OCI-LY7 (cell line): ENCODE measurements around the gene CTSO. TPM values are rescaled to one million over a fixed set of nuclear protein-coding genes. Genes with fewer than 3 reads are reported as not detected.

ENCODE experiments used
- BruUV-seq: library from RNA; stranded (reverse); fragments of 400-500 nt; replicated peaks from 2 replicates; lab custom pipeline; 2021; lab: Mats Ljungman, UMichigan
- CTCF ChIA-PET: fragments of 300-600 bp; sonication (Branson Sonifier 250); formaldehyde crosslinking; loops from one replicate; lab custom pipeline; 2022; ENCODE audit warnings: antibody characterized with exemption; ENCODE audit not compliant: unreplicated experiment; lab: Charles Lee
- POLR2A ChIA-PET: fragments of 300-600 bp; sonication (Branson Sonifier 250); formaldehyde crosslinking; loops from one replicate; lab custom pipeline; 2022; ENCODE audit warnings: antibody characterized with exemption; lab: Charles Lee
- DNase-seq: peaks from one replicate; pipeline ENCODE4 v3.0.0-alpha.2; 2015; ENCODE audit warnings: low spot score
- H2AFZ ChIP-seq: fragments of 200-600 bp; sonication (generic), shearing (Covaris generic); 2 replicates; pipeline ENCODE4 v1.6.1; 2014; ENCODE audit warnings: mild to moderate bottlenecking, antibody characterized with exemption, low read length, moderate library complexity
- H3K27ac ChIP-seq: fragments of 200-600 bp; sonication (generic); 2 replicates; pipeline ENCODE4 v1.5.1; 2014; ENCODE audit warnings: mixed run types, low read depth, mild to moderate bottlenecking, moderate library complexity, low read length, inconsistent platforms; ENCODE audit not compliant: poor library complexity, severe bottlenecking
- H3K36me3 ChIP-seq: fragments of 200-600 bp; sonication (generic); 2 replicates; pipeline ENCODE4 v1.6.1; 2014; ENCODE audit warnings: mild to moderate bottlenecking, antibody characterized with exemption, low read length, moderate library complexity, mixed read lengths; ENCODE audit not compliant: insufficient read depth
- H3K4me1 ChIP-seq: fragments of 200-600 bp; sonication (generic); 2 replicates; pipeline ENCODE4 v1.5.1; 2014; ENCODE audit warnings: mild to moderate bottlenecking, low read length; ENCODE audit not compliant: insufficient read depth, poor library complexity, severe bottlenecking
- H3K4me2 ChIP-seq: fragments of 200-600 bp; sonication (generic); 2 replicates; pipeline ENCODE4 v1.6.1; 2014; ENCODE audit warnings: mild to moderate bottlenecking, low read length
- H3K4me3 ChIP-seq: fragments of 200-600 bp; sonication (generic); 2 replicates; pipeline ENCODE4 v1.5.1; 2014; ENCODE audit warnings: mild to moderate bottlenecking, low read depth, low read length; ENCODE audit not compliant: poor library complexity, severe bottlenecking
- H3K79me2 ChIP-seq: fragments of 200-600 bp; sonication (generic); 2 replicates; pipeline ENCODE4 v1.6.1; 2016; ENCODE audit warnings: low read depth, mild to moderate bottlenecking, low read length, moderate library complexity, mixed read lengths; ENCODE audit not compliant: insufficient read depth
- H3K9me2 ChIP-seq: fragments of 200-600 bp; sonication (generic); 2 replicates; pipeline ENCODE4 v1.6.1; 2016; ENCODE audit warnings: mild to moderate bottlenecking, low read length, mixed read lengths; ENCODE audit not compliant: insufficient read depth
- H3K9me3 ChIP-seq: fragments of 200-600 bp; sonication (generic); 2 replicates; pipeline ENCODE4 v1.6.1; 2014; ENCODE audit warnings: mild to moderate bottlenecking, mixed run types, low read length, mixed read lengths
- H4K20me1 ChIP-seq: fragments of 200-600 bp; sonication (generic); 2 replicates; pipeline ENCODE4 v1.6.1; 2014; ENCODE audit warnings: mild to moderate bottlenecking, antibody characterized with exemption, low read length, moderate library complexity, mixed read lengths; ENCODE audit not compliant: insufficient read depth
- EZH2phosphoT487 ChIP-seq: fragments of 200-600 bp; sonication (generic); IDR thresholded peaks from 2 replicates; pipeline ENCODE4 v1.6.1; 2018; ENCODE audit warnings: low read depth, borderline replicate concordance, mild to moderate bottlenecking, mixed run types, antibody characterized with exemption, low read length, moderate library complexity, mixed read lengths
- intact Hi-C: fragments of 100-400 bp; cut with micrococcal nuclease; formaldehyde crosslinking; loops from one replicate; pipeline ENCODE4 v1.10.0; 2022; ENCODE audit not compliant: unreplicated experiment
- total RNA-seq, 2 experiments: library from RNA; depleted of rRNA in 1 of 2; stranded (reverse); fragments of >200 nt in 1 of 2; shearing (Covaris generic) in 1 of 2; gene quantifications; 2 replicates each; pipeline ENCODE4 v1.2.3, GENCODE V29; 2014 to 2022
- TF ChIP-seq, protein P1 (sequence below): fragments of 200-600 bp; sonication (generic); conservative IDR thresholded peaks from 2 replicates; pipeline ENCODE4 v1.5.1; 2014; ENCODE audit warnings: mild to moderate bottlenecking, antibody characterized with exemption, low read length, moderate library complexity, mixed read lengths

The CTSO gene
- total RNA-seq, 2 experiments from 2014 or later: 0.92 to 1.8 TPM

DNA sequence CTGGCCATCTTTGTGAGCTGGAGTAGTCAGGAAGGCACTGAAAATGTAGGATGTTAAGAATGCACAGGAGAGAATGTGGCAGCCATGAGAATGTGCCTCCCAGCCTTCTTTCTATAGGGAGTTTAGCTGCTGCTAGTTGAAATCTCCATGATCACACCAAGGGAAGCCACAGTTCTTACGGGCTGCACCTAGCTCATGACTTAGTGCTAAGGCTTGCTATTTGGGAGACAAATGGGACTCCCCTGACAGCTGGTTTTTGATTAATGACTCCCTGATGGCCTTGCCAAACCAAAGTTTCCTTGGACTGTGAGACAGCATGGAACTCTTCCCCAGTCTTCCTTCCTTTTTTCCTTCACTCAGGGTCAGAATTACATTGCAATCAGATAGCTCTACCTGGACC is 9.2 kb downstream of the CTSO start:
- Histone ChIP-seq H2AFZ (no peak overlapping the region), H3K4me1 (no peaks in the 10 kb centered on the region), H3K9me3 (no peaks in the 10 kb centered on the region), H3K79me2 (no peaks in the 10 kb centered on the region), H3K4me2 (no peak overlapping the region), H4K20me1 (no peaks in the 10 kb centered on the region), H3K36me3 (no peaks in the 10 kb centered on the region), H3K4me3 (no peak overlapping the region), H3K27ac (no peak overlapping the region), H3K9me2 (no peaks in the 10 kb centered on the region)
- intact Hi-C loops: no loop called here
- BruUV-seq: no TSS peak
- CTCF ChIA-PET: no interaction called here
- POLR2A ChIA-PET: interaction anchor here (1.2 kb wide), 1 partner anchor 17 kb away, joined by 3 read pairs; no protein-coding TSS in a partner anchor
- TF ChIP-seq, protein P1, sequence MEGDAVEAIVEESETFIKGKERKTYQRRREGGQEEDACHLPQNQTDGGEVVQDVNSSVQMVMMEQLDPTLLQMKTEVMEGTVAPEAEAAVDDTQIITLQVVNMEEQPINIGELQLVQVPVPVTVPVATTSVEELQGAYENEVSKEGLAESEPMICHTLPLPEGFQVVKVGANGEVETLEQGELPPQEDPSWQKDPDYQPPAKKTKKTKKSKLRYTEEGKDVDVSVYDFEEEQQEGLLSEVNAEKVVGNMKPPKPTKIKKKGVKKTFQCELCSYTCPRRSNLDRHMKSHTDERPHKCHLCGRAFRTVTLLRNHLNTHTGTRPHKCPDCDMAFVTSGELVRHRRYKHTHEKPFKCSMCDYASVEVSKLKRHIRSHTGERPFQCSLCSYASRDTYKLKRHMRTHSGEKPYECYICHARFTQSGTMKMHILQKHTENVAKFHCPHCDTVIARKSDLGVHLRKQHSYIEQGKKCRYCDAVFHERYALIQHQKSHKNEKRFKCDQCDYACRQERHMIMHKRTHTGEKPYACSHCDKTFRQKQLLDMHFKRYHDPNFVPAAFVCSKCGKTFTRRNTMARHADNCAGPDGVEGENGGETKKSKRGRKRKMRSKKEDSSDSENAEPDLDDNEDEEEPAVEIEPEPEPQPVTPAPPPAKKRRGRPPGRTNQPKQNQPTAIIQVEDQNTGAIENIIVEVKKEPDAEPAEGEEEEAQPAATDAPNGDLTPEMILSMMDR: no peak
- TF ChIP-seq EZH2phosphoT487: no peak
- no peak for DNase-seq

DNA sequence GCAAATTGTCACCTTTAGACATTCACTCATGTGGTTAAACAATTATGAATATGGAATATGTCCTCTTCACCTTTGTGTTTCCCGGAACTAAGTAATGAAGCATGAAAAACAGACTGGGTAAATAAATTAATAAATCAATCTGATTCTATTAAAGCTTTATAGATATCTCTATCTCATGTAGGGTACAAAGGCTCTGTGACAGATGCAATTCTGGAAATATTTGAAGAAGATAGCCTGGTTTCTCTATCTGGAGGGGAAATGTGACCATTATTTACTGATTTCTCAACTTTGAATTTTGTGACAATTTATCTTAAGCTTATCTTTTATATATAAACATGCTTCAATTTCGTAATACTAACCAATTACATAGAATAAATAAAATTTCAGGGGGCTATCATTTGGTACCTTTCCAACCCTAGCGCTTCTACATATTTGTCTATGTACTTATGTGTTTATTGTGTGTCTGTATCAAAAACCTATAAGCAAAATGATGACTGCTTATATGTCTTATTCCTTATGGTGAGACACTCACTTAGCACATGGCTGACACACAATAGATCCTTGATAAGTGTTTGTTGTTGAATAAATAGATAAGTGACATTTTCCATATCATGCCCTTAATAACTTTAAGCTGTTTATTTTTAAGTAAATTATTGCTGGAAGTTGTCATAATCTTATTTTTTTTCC is 9.9 kb downstream of the CTSO start:
- Histone ChIP-seq H3K4me2 (no peak overlapping the region), H3K9me2 (no peaks in the 10 kb centered on the region), H3K4me3 (no peak overlapping the region), H3K9me3 (no peaks in the 10 kb centered on the region), H2AFZ (no peak overlapping the region), H4K20me1 (no peaks in the 10 kb centered on the region), H3K4me1 (no peaks in the 10 kb centered on the region), H3K79me2 (no peaks in the 10 kb centered on the region), H3K36me3 (no peaks in the 10 kb centered on the region), H3K27ac (no peak overlapping the region)
- intact Hi-C loops: no loop called here
- CTCF ChIA-PET: no interaction called here
- no peak for DNase-seq
- TF ChIP-seq, protein P1: no peak
- TF ChIP-seq EZH2phosphoT487: no peak
- no TSS peak for BruUV-seq
- POLR2A ChIA-PET: interaction anchor here (1.2 kb wide), 1 partner anchor 16 kb away, joined by 3 read pairs; no protein-coding TSS in a partner anchor

DNA sequence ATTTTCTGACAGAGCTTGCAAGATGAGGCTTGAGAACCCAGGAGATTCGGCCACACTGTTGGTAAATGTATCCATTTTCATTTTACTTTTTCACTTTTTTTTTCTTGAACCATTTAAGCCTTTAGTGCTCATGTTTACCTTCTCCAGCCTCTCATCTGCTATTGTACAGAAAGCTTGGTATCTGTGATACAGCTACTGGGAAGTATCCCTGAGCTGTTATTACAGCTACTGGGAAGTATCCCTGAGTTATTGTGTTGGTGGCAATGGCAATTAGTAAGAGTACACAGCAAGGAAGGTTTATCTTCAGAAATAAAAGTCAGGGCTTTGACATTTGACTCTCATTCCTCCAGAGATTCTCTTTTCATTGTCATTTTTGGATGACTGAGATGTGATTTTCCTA is 11.8 kb downstream of the CTSO start:
- TF ChIP-seq EZH2phosphoT487: no peak
- TF ChIP-seq, protein P1: no peak
- Histone ChIP-seq H3K9me2 (no peaks in the 10 kb centered on the region), H3K36me3 (no peaks in the 10 kb centered on the region), H4K20me1 (no peaks in the 10 kb centered on the region), H3K4me2 (no peak overlapping the region), H3K4me1 (no peaks in the 10 kb centered on the region), H3K9me3 (no peaks in the 10 kb centered on the region), H2AFZ (no peak overlapping the region), H3K79me2 (no peaks in the 10 kb centered on the region), H3K4me3 (no peak overlapping the region), H3K27ac (no peak overlapping the region)
- CTCF ChIA-PET: no interaction called here
- POLR2A ChIA-PET: no interaction called here
- DNase-seq: no peak
- intact Hi-C loops: no loop called here
- BruUV-seq: no TSS peak
